H1 (cell line): ENCODE measurements around the gene CAMTA1. TPM values are rescaled to one million over a fixed set of nuclear protein-coding genes. Genes with fewer than 3 reads are reported as not detected.

Source experiments
- CTCF ChIA-PET: fragments of 300-600 bp; sonication (Branson Sonifier 250); formaldehyde crosslinking; loops from one replicate; lab custom pipeline; 2021; ENCODE audit not compliant: partially characterized antibody; lab: Charles Lee
- POLR2A ChIA-PET: fragments of 300-600 bp; sonication (Branson Sonifier 250); formaldehyde crosslinking; loops from one replicate; lab custom pipeline; 2021; ENCODE audit warnings: inconsistent platforms; ENCODE audit not compliant: partially characterized antibody; lab: Charles Lee
- DNase-seq, 2 experiments: peaks; one replicate each; pipeline versions ENCODE4 v3.0.0 to v3.0.0-alpha.2; 2010 to 2022; ENCODE audit warnings: low spot score in 2 of 2, low read depth in 1 of 2, mixed read lengths in 1 of 2
- FAIRE-seq: peaks from 2 replicates; lab custom pipeline; 2011; peaks lifted over from hg19 to GRCh38; lab: Jason Lieb, UNC
- H2AFZ ChIP-seq: 2 replicates; pipeline ENCODE4 v1.8.1; 2012; ENCODE audit warnings: low read length, inconsistent platforms
- H2AK5ac ChIP-seq: 2 replicates; pipeline ENCODE4 v1.6.1; 2013; ENCODE audit warnings: low read depth, low read length
- H2BK120ac ChIP-seq: replicated peaks from 2 replicates; pipeline ENCODE3; 2013; ENCODE audit warnings: low read depth, low read length, inconsistent platforms
- H2BK12ac ChIP-seq: 2 replicates; pipeline ENCODE4 v1.6.1; 2013; ENCODE audit warnings: low read depth, low read length
- H2BK15ac ChIP-seq: 2 replicates; pipeline ENCODE4 v1.6.1; 2013; ENCODE audit warnings: low read length
- H2BK20ac ChIP-seq: 2 replicates; pipeline ENCODE4 v1.6.1; 2013; ENCODE audit warnings: low read length
- H2BK5ac ChIP-seq: 2 replicates; pipeline ENCODE4 v1.6.1; 2013; ENCODE audit warnings: low read depth, low read length
- H3K14ac ChIP-seq: 2 replicates; pipeline ENCODE4 v1.6.1; 2013; ENCODE audit warnings: inconsistent platforms; ENCODE audit not compliant: insufficient read length
- H3K18ac ChIP-seq: 2 replicates; pipeline ENCODE4 v1.6.1; 2013; ENCODE audit warnings: low read length; ENCODE audit errors: extremely low read depth
- H3K23ac ChIP-seq: 2 replicates; pipeline ENCODE4 v1.6.1; 2013; ENCODE audit warnings: inconsistent platforms; ENCODE audit not compliant: insufficient read length
- H3K23me2 ChIP-seq: 2 replicates; pipeline ENCODE4 v1.6.1; 2013; ENCODE audit warnings: low read depth, low read length
- H3K27ac ChIP-seq: 2 replicates; pipeline ENCODE4 v1.6.1; 2011; ENCODE audit warnings: low read depth, low read length, inconsistent platforms
- H3K27me3 ChIP-seq, 4 experiments: replicated peaks in 1 of 4; 1 replicate in 1 of 4; 2 replicates in 3 of 4; pipeline versions ENCODE4 v1.6.1 to v1.8.1; 2011 to 2013; ENCODE audit warnings: low read length in 3 of 4, mild to moderate bottlenecking in 3 of 4, inconsistent platforms in 2 of 4, mixed read lengths in 2 of 4, moderate library complexity in 1 of 4; ENCODE audit not compliant: control insufficient read depth in 3 of 4, insufficient read depth in 3 of 4; ENCODE audit errors: extremely low read depth in 1 of 4
- H3K36me3 ChIP-seq, 4 experiments: 2 replicates each; pipeline versions ENCODE4 v1.6.1 to v1.8.1; 2011 to 2013; ENCODE audit warnings: mild to moderate bottlenecking in 4 of 4, low read length in 3 of 4, moderate library complexity in 2 of 4, control low read depth in 1 of 4, inconsistent platforms in 1 of 4; ENCODE audit not compliant: insufficient read depth in 4 of 4, control insufficient read depth in 2 of 4
- H3K4ac ChIP-seq: replicated peaks from 2 replicates; pipeline ENCODE3; 2013; ENCODE audit warnings: low read length, low read depth, mixed read lengths, inconsistent platforms; ENCODE audit not compliant: insufficient read length
- H3K4me1 ChIP-seq, 4 experiments: replicated peaks in 1 of 4; 1 replicate in 1 of 4; 2 replicates in 3 of 4; pipeline versions ENCODE4 v1.6.1 to v1.8.1; 2011 to 2013; ENCODE audit warnings: low read length in 3 of 4, inconsistent platforms in 2 of 4, mixed read lengths in 1 of 4; ENCODE audit not compliant: insufficient read depth in 4 of 4, control insufficient read depth in 3 of 4
- H3K4me2 ChIP-seq, 2 experiments: 2 replicates each; pipeline versions ENCODE4 v1.6.1 to v1.8.1; 2011 to 2013; ENCODE audit warnings: low read depth in 2 of 2, low read length in 2 of 2, control low read depth in 1 of 2, inconsistent platforms in 1 of 2, mild to moderate bottlenecking in 1 of 2; ENCODE audit not compliant: insufficient read depth in 1 of 2
- H3K4me3 ChIP-seq, 4 experiments: fragments of 200-600, 300-600 bp in 1 of 4; sonication (generic), shearing (Covaris generic), sonication (Bioruptor Twin) in 1 of 4; 2 replicates each; pipeline versions ENCODE4 v1.5.1 to v1.8.1; 2011 to 2016; ENCODE audit warnings: low read length in 4 of 4, low read depth in 3 of 4, control low read depth in 2 of 4, inconsistent platforms in 2 of 4, mild to moderate bottlenecking in 2 of 4, mixed read lengths in 1 of 4, moderate library complexity in 1 of 4; ENCODE audit not compliant: insufficient read depth in 2 of 4; ENCODE audit errors: extremely low read depth in 1 of 4
- H3K56ac ChIP-seq: replicated peaks from 2 replicates; pipeline ENCODE3; 2013; ENCODE audit warnings: low read depth, mild to moderate bottlenecking, mixed read lengths, low read length, inconsistent platforms; ENCODE audit not compliant: insufficient read length
- H3K79me1 ChIP-seq: 2 replicates; pipeline ENCODE4 v1.6.1; 2013; ENCODE audit warnings: low read depth, low read length, control low read depth
- H3K79me2 ChIP-seq, 2 experiments: 2 replicates each; pipeline versions ENCODE4 v1.6.1 to v1.8.1; 2012 to 2013; ENCODE audit warnings: low read length in 2 of 2, mild to moderate bottlenecking in 2 of 2, inconsistent platforms in 1 of 2; ENCODE audit not compliant: insufficient read depth in 2 of 2, control insufficient read depth in 1 of 2
- H3K9ac ChIP-seq, 4 experiments: replicated peaks in 1 of 4; 1 replicate in 1 of 4; 2 replicates in 3 of 4; pipeline versions ENCODE4 v1.6.1 to v1.8.1; 2011 to 2013; ENCODE audit warnings: low read depth in 3 of 4, low read length in 3 of 4, control low read depth in 2 of 4, mild to moderate bottlenecking in 2 of 4, moderate library complexity in 2 of 4, inconsistent platforms in 1 of 4; ENCODE audit errors: extremely low read depth in 1 of 4
- H3K9me3 ChIP-seq, 2 experiments: 2 replicates each; pipeline versions ENCODE4 v1.6.1 to v1.8.1; 2012 to 2013; ENCODE audit warnings: mild to moderate bottlenecking in 2 of 2, moderate library complexity in 2 of 2, control low read depth in 1 of 2, inconsistent platforms in 1 of 2, low read depth in 1 of 2, low read length in 1 of 2, mixed read lengths in 1 of 2; ENCODE audit not compliant: insufficient read depth in 2 of 2
- H4K20me1 ChIP-seq, 2 experiments: replicated peaks in 1 of 2; 2 replicates each; pipeline versions ENCODE3 to v1.8.1; 2011 to 2013; ENCODE audit warnings: inconsistent platforms in 2 of 2, low read length in 2 of 2, mild to moderate bottlenecking in 1 of 2; ENCODE audit not compliant: insufficient read depth in 2 of 2, control insufficient read depth in 1 of 2
- H4K5ac ChIP-seq: 2 replicates; pipeline ENCODE4 v1.6.1; 2013; ENCODE audit warnings: low read length, low read depth, mixed read lengths, inconsistent platforms; ENCODE audit not compliant: insufficient read length
- H4K8ac ChIP-seq: 2 replicates; pipeline ENCODE4 v1.8.0; 2013; ENCODE audit warnings: mild to moderate bottlenecking, moderate library complexity, low read length, inconsistent platforms; ENCODE audit not compliant: insufficient read depth; ENCODE audit errors: extremely low read depth
- H4K91ac ChIP-seq: replicated peaks from 2 replicates; pipeline ENCODE3; 2013; ENCODE audit warnings: low read length, mixed read lengths, inconsistent platforms; ENCODE audit not compliant: insufficient read length
- E2F6 ChIP-seq: IDR thresholded peaks from 2 replicates; pipeline ENCODE4 v1.6.1; 2012; ENCODE audit warnings: inconsistent platforms
- KDM5A ChIP-seq: fragments of 200-600 bp; IDR thresholded peaks from 2 replicates; pipeline ENCODE4 v1.7.1; 2012; ENCODE audit warnings: mild to moderate bottlenecking, low read length, inconsistent platforms, mixed read lengths
- NRF1 ChIP-seq: IDR thresholded peaks from 2 replicates; pipeline ENCODE4 v1.6.1; 2011; ENCODE audit warnings: mild to moderate bottlenecking, low read depth, low read length, improper control_type of control experiment
- WGBS, 2 experiments: shearing (Covaris generic) in 1 of 2; methylation state at CpG; one replicate each; pipeline versions ENCODE4 v1.1.6 to v1.1.7; 2013 to 2015; ENCODE audit warnings: low lambda C conversion rate in 2 of 2, mixed read lengths in 2 of 2, inconsistent platforms in 1 of 2, low coverage in 1 of 2, missing lambda C conversion rate in 1 of 2; ENCODE audit not compliant: insufficient replicate concordance in 2 of 2, insufficient coverage in 1 of 2, insufficient read length in 1 of 2; ENCODE audit errors: extremely low coverage in 1 of 2, missing lambda C conversion rate in 1 of 2; 5-methylcytosine and 5-hydroxymethylcytosine counted together
- polyA plus RNA-seq, 7 experiments: library from polyadenylated mRNA; depleted of rRNA in 3 of 7; stranded (reverse) in 5 of 7; unstranded in 2 of 7; fragments of >200 nt in 5 of 7; fragments of 200-250 nt in 2 of 7; gene quantifications; 1 replicate in 5 of 7; 2 replicates in 1 of 7; 4 replicates in 1 of 7; pipeline versions ENCODE4 v1.2.1 to v1.2.3, GENCODE V29; 2011 to 2013; ENCODE audit warnings: missing spikeins in 2 of 7, mixed read lengths in 2 of 7
- total RNA-seq: library from RNA; stranded (reverse); fragmentation: NEBNext Ultra II Directional; extraction: Animal tissue kit (Norgen Biotek cat#: 25700); gene quantifications from 2 replicates; pipeline ENCODE4 v1.2.1, GENCODE V29; 2021

CAMTA1 gene
- total and polyA plus RNA-seq, 2 of the 8 experiments (the other 6 are each of a cell fraction or from before 2014, with no cell fraction given): 65.0 to 119 TPM

- no peak overlapping the region for H2BK20ac ChIP-seq
- H4K20me1 ChIP-seq: peaks cover 2 to 6% of the 10 kb centered on the region in 2 experiments
- H3K9ac ChIP-seq: peak overlapping the region in 1 of 4 experiments; percentile 8; a peak in 3 of 7 replicates
- peaks cover 6 to 32% of the 10 kb centered on the region in 2 experiments for H3K79me2 ChIP-seq
- no peak overlapping the region for H3K23ac ChIP-seq
- peak overlapping the region; percentile 82 to 89 for H3K4me2 ChIP-seq
- H3K18ac ChIP-seq: no peak overlapping the region
- H4K91ac ChIP-seq: no peak overlapping the region
- H3K9me3 ChIP-seq: no peaks in the 10 kb centered on the region
- no peaks in the 10 kb centered on the region for H3K79me1 ChIP-seq
- H2BK120ac ChIP-seq: no peak overlapping the region
- FAIRE-seq (no peak), DNase-seq (no peak)
- peak overlapping the region; percentile 53 for H4K5ac ChIP-seq
- H3K14ac ChIP-seq: no peak overlapping the region
- peak overlapping the region; percentile 89 for H2AFZ ChIP-seq
- ChIA-PET CTCF (interaction anchor here (0.8 to 1.8 kb wide), 3 partner anchors 18 to 103 kb away, joined by 3 to 13 read pairs (median 5); no protein-coding TSS in a partner anchor), POLR2A (interaction anchor here (1.3 to 2.2 kb wide), 5 partner anchors 10 to 19 kb away, joined by 3 to 10 read pairs (median 5); partner anchors contain the start of gene PER3)
- no peak overlapping the region for H2BK15ac ChIP-seq
- 53% methylated on average over 6 of the region's 6 CpGs; no CpG with 5 or more reads in 1 of the 2 experiments for WGBS, 2 experiments
- TF ChIP-seq E2F6 (0 out of 2 replicates have a peak, but pooled peaks have one; percentile 19), KDM5A (no peak), NRF1 (0 out of 2 replicates have a peak, but pooled peaks have one; percentile 1)
- H2BK5ac ChIP-seq: 0 out of 2 replicates have a peak overlapping the region, but pooled peaks have one; percentile 45
- H3K27ac ChIP-seq: no peak overlapping the region
- H2BK12ac ChIP-seq: peak overlapping the region; percentile 44; the same call in 1 of the 2 replicates
- peaks cover 0 to 16% (median 0%) of the 10 kb centered on the region in 4 experiments; a peak in 2 of 8 replicates for H3K36me3 ChIP-seq
- H3K4me3 ChIP-seq: peak overlapping the region; percentile 71 to 99 (median 81)
- H3K23me2 ChIP-seq: 0 out of 2 replicates have a peak, but pooled peaks cover 3% of the 10 kb centered on the region
- H3K56ac ChIP-seq: no peak overlapping the region
- H3K4me1 ChIP-seq: peaks cover 0 to 6% (median 2%) of the 10 kb centered on the region in 4 experiments; a peak in 5 of 7 replicates
- no peak overlapping the region for H2AK5ac ChIP-seq
- no peak overlapping the region for H4K8ac ChIP-seq
- no peaks in the 10 kb centered on the region; a peak in 1 of 7 replicates for H3K27me3 ChIP-seq
- no peak overlapping the region for H3K4ac ChIP-seq
These were observed 985.4 kb downstream of the CAMTA1 start for GRCh38 chr1:7770669-7770996.
